Measurements from ENCODE around the gene FYN. TPM values are rescaled to one million over a fixed set of nuclear protein-coding genes. Genes with fewer than 3 reads are reported as not detected.
A peak's percentile ranks its signal among the peaks of the same experiment; 100 is the strongest.

FYN gene
- total and polyA plus RNA-seq, 5 experiments from 2014 or later = 159 to 531 (median 317) TPM

GRCh38 chr6:111872401-111873177 is 663 bp downstream of the FYN start:
- DNase-seq = peak; percentile 43 to 76 (median 66)
- H3K27me3 Mint-ChIP-seq = no peaks in the 10 kb centered on the region
- H3K4me1 Mint-ChIP-seq = peaks cover 39 to 64% (median 50%) of the 10 kb centered on the region in 4 donors
- H3K4me3 Mint-ChIP-seq = peak overlapping the region; percentile 86 to 100 (median 97)
- peak; percentile 18 to 28 for ATAC-seq
- POLR2A ChIA-PET = interaction anchor here (0.9 to 1.8 kb wide), 16 partner anchors 29 to 171 kb away, joined by 3 to 22 read pairs (median 3); no protein-coding TSS in a partner anchor
- H3K27ac Mint-ChIP-seq = peak overlapping the region; percentile 89 to 98 (median 96)
- peaks cover 0 to 4% (median 2%) of the 10 kb centered on the region in 3 donors for H3K36me3 Mint-ChIP-seq
- no peaks in the 10 kb centered on the region for H3K9me3 Mint-ChIP-seq

- POLR2A ChIA-PET = interaction anchor here (0.7 to 1.0 kb wide), 6 partner anchors 22 to 161 kb away, joined by 3 to 4 read pairs (median 3); no protein-coding TSS in a partner anchor
- peaks cover 44 to 71% (median 56%) of the 10 kb centered on the region in 4 donors for H3K4me1 Mint-ChIP-seq
Measured at GRCh38 chr6:111871725-111872400, 1.4 kb downstream of the FYN start.

GRCh38 chr6:111871207-111871606 is 2.0 kb downstream of the FYN start:
- POLR2A ChIA-PET = interaction anchor here (0.7 to 1.0 kb wide), 5 partner anchors 21 to 160 kb away, joined by 3 to 4 read pairs (median 3); no protein-coding TSS in a partner anchor
- H3K27me3 Mint-ChIP-seq = no peaks in the 10 kb centered on the region
- peak in 7 of 10 donors; percentile 31 to 65 (median 48) for DNase-seq
- peak overlapping the region; percentile 88 to 98 (median 96) for H3K27ac Mint-ChIP-seq
- H3K4me3 Mint-ChIP-seq = peak overlapping the region; percentile 86 to 100 (median 97)
- H3K9me3 Mint-ChIP-seq = no peaks in the 10 kb centered on the region
- peaks cover 48 to 77% (median 63%) of the 10 kb centered on the region in 4 donors for H3K4me1 Mint-ChIP-seq
- ATAC-seq = peak; percentile 28 to 29
- peaks cover 0 to 6% (median 2%) of the 10 kb centered on the region in 3 donors for H3K36me3 Mint-ChIP-seq

More at GRCh38 chr6:111871725-111872400, 1.4 kb downstream of the FYN start:
- Mint-ChIP-seq H3K27me3 (no peaks in the 10 kb centered on the region), H3K36me3 (peaks cover 0 to 6% (median 2%) of the 10 kb centered on the region in 3 donors), H3K4me3 (peak overlapping the region; percentile 86 to 100 (median 97)), H3K9me3 (no peaks in the 10 kb centered on the region), H3K27ac (peak overlapping the region; percentile 88 to 98 (median 96))
- DNase-seq (peak in 7 of 10 donors; percentile 19 to 51 (median 40)), ATAC-seq (no peak)

- POLR2A ChIA-PET = interaction anchor here (1.2 kb wide), 1 partner anchor 121 kb away, joined by 3 read pairs; no protein-coding TSS in a partner anchor
- ATAC-seq = no peak
- H3K4me1 Mint-ChIP-seq = peaks cover 51 to 80% (median 68%) of the 10 kb centered on the region in 4 donors
- peak overlapping the region; percentile 86 to 100 (median 97) for H3K4me3 Mint-ChIP-seq
- no peaks in the 10 kb centered on the region for H3K27me3 Mint-ChIP-seq
- no peak for DNase-seq
- peak overlapping the region; percentile 63 to 98 (median 96) for H3K27ac Mint-ChIP-seq
- H3K9me3 Mint-ChIP-seq = no peaks in the 10 kb centered on the region
- H3K36me3 Mint-ChIP-seq = peaks cover 0 to 6% (median 2%) of the 10 kb centered on the region in 3 donors
Measured at GRCh38 chr6:111870742-111871064, 2.5 kb downstream of the FYN start.

- ATAC-seq = no peak
- peak in 3 of 10 donors; percentile 30 to 34 (median 31) for DNase-seq
- POLR2A ChIA-PET = interaction anchor here (1.2 to 1.5 kb wide), 2 partner anchors 11 to 121 kb away, joined by 3 read pairs; no protein-coding TSS in a partner anchor
- Mint-ChIP-seq H3K4me3 (peak overlapping the region; percentile 86 to 100 (median 97)), H3K9me3 (no peaks in the 10 kb centered on the region), H3K27me3 (no peaks in the 10 kb centered on the region), H3K27ac (peak overlapping the region; percentile 46 to 97 (median 74)), H3K36me3 (peaks cover 0 to 6% (median 2%) of the 10 kb centered on the region in 3 donors), H3K4me1 (peaks cover 53 to 82% (median 73%) of the 10 kb centered on the region in 4 donors)
Measured at GRCh38 chr6:111870051-111870741, 3.1 kb downstream of the FYN start.

- DNase-seq = no peak
- POLR2A ChIA-PET = interaction anchor here (1.1 to 1.3 kb wide), 2 partner anchors 105 to 107 kb away, joined by 3 to 4 read pairs; no protein-coding TSS in a partner anchor
- no peak for ATAC-seq
- Mint-ChIP-seq H3K4me1 (peaks cover 62 to 98% (median 94%) of the 10 kb centered on the region in 4 donors), H3K27ac (peak overlapping the region; percentile 3 to 92 (median 62)), H3K4me3 (peak overlapping the region in 9 of 10 donors; percentile 10 to 64 (median 43)), H3K36me3 (peaks cover 0 to 10% (median 4%) of the 10 kb centered on the region in 3 donors), H3K9me3 (no peaks in the 10 kb centered on the region), H3K27me3 (no peaks in the 10 kb centered on the region)
Measured at GRCh38 chr6:111866857-111867256, 6.4 kb downstream of the FYN start.

GRCh38 chr6:111865909-111866546 is 7.2 kb downstream of the FYN start:
- Mint-ChIP-seq H3K4me3 (peak overlapping the region in 9 of 10 donors; percentile 9 to 61 (median 40)), H3K9me3 (no peaks in the 10 kb centered on the region), H3K36me3 (peaks cover 0 to 10% (median 4%) of the 10 kb centered on the region in 3 donors), H3K27ac (peak overlapping the region in 9 of 10 donors; percentile 9 to 85 (median 25)), H3K27me3 (no peaks in the 10 kb centered on the region), H3K4me1 (peaks cover 66 to 100% (median 98%) of the 10 kb centered on the region in 4 donors)
- ATAC-seq (no peak), DNase-seq (no peak)
- POLR2A ChIA-PET = interaction anchor here (1.1 to 1.3 kb wide), 2 partner anchors 104 to 108 kb away, joined by 3 to 4 read pairs; no protein-coding TSS in a partner anchor

GRCh38 chr6:111865049-111865585 is 8.1 kb downstream of the FYN start:
- ATAC-seq = no peak
- peaks cover 68 to 100% (median 99%) of the 10 kb centered on the region in 4 donors for H3K4me1 Mint-ChIP-seq
- H3K9me3 Mint-ChIP-seq = no peaks in the 10 kb centered on the region
- H3K36me3 Mint-ChIP-seq = peaks cover 0 to 10% (median 2%) of the 10 kb centered on the region in 3 donors
- H3K4me3 Mint-ChIP-seq = peak overlapping the region in 8 of 10 donors; percentile 7 to 61 (median 36)
- peak overlapping the region in 4 of 10 donors; percentile 57 to 90 (median 82) for H3K27ac Mint-ChIP-seq
- no peaks in the 10 kb centered on the region for H3K27me3 Mint-ChIP-seq
- no peak for DNase-seq
- POLR2A ChIA-PET = interaction anchor here (0.8 kb wide), 1 partner anchor 9 kb away, joined by 3 read pairs; no protein-coding TSS in a partner anchor

GRCh38 chr6:111864138-111865048 is 8.9 kb downstream of the FYN start:
- Mint-ChIP-seq H3K27me3 (no peaks in the 10 kb centered on the region), H3K4me1 (peaks cover 69 to 100% (median 99%) of the 10 kb centered on the region in 4 donors), H3K9me3 (no peaks in the 10 kb centered on the region), H3K27ac (peak overlapping the region; percentile 33 to 92 (median 82)), H3K4me3 (peak overlapping the region in 9 of 10 donors; percentile 5 to 68 (median 37)), H3K36me3 (peaks cover 0 to 12% (median 2%) of the 10 kb centered on the region in 3 donors)
- POLR2A ChIA-PET = interaction anchor here (0.8 kb wide), 1 partner anchor 8 kb away, joined by 3 read pairs; no protein-coding TSS in a partner anchor
- no peak for ATAC-seq
- peak in 1 of 10 donors; percentile 0 for DNase-seq

GRCh38 chr6:111862741-111863140 is 10.5 kb downstream of the FYN start:
- H3K4me3 Mint-ChIP-seq = peak overlapping the region in 2 of 10 donors; percentile 42 to 49
- peaks cover 0 to 10% (median 2%) of the 10 kb centered on the region in 3 donors for H3K36me3 Mint-ChIP-seq
- H3K4me1 Mint-ChIP-seq = peaks cover 74 to 100% (median 99%) of the 10 kb centered on the region in 4 donors
- H3K27me3 Mint-ChIP-seq = no peaks in the 10 kb centered on the region
- DNase-seq (no peak), ATAC-seq (no peak)
- H3K27ac Mint-ChIP-seq = peak overlapping the region in 8 of 10 donors; percentile 2 to 84 (median 36)
- no peaks in the 10 kb centered on the region for H3K9me3 Mint-ChIP-seq
- POLR2A ChIA-PET = interaction anchor here (0.8 kb wide), 1 partner anchor 11 kb away, joined by 4 read pairs; no protein-coding TSS in a partner anchor
